Measurements from ENCODE around the gene NKG7.

Gene NKG7

DNA sequence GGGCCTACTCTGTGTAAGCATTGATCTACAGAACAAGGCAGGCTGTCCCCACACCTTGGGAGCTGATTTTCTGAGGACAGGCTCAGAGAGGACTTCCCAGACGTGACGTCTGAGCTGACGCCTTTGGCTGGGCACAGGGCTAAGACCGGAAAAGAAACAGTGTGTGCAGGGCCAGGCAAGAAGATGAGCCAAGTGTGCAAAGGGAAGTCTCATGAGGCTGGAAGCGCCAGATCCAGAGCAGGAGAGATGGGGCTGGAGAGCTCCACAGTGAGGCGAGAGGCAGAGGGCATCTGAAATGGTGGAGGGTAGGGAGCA lies 48.3 kb downstream of the NKG7 start:
- no peak for TF ChIP-seq CTCF (IDR thresholded peaks at IDR 0.05; ENCODE audit: insufficient read depth, missing control alignments)
- FAIRE-seq (no peak), DNase-seq (ENCODE audit: insufficient read length, low spot score) (no peak)

DNA sequence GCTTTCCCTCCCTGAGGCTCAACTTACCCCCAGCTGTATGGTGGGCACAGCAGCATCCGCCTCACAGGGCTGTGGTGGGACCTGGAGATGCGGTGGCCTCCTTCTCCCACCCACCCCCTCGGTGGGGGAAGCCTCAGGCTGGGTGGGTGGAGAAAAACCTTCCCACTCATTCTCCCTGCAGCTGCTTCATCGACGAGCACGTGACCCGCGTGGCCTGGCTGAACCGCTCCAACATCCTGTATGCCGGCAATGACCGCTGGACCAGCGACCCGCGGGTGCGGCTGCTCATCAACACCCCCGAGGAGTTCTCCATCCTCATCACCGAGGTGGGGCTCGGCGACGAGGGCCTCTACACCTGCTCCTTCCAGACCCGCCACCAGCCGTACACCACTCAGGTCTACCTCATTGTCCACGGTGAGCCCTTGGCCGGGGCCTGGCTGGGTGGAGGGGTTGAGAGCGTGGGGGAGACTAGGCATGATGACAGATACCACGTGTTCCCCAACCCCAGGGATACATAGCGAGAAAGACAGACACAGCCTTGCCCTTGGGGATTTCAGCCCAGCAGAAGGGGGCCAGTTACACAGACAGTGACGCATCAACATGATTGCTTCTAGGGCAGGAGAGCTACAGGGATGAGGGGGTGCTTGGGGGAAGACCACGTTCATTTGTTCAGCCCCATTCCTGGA lies 48.8 kb downstream of the NKG7 start:
- DNase-seq (ENCODE audit: insufficient read length, low spot score) (no peak), FAIRE-seq (no peak)
- TF ChIP-seq CTCF (IDR thresholded peaks at IDR 0.05; ENCODE audit: insufficient read depth, missing control alignments) = no peak

GRCh38 chr19:51321799-51322198 lies 50.7 kb downstream of the NKG7 start:
- FAIRE-seq = no peak
- no peak for TF ChIP-seq CTCF (IDR thresholded peaks at IDR 0.05; ENCODE audit: insufficient read depth, missing control alignments)
- no peak for DNase-seq (ENCODE audit: insufficient read length, low spot score)

Measured in D721Med (cell line).